Islet precursor cell (in vitro differentiated cells): ENCODE measurements around the gene HOXA3.

Experiments used
- DNase-seq: peaks from one replicate; pipeline ENCODE4 v3.0.0-alpha.2; 2018

Gene HOXA3

GRCh38 chr7:27189295-27189996 is 37.1 kb upstream of the HOXA3 start:
- DNase-seq, result peak; percentile 72

DNA sequence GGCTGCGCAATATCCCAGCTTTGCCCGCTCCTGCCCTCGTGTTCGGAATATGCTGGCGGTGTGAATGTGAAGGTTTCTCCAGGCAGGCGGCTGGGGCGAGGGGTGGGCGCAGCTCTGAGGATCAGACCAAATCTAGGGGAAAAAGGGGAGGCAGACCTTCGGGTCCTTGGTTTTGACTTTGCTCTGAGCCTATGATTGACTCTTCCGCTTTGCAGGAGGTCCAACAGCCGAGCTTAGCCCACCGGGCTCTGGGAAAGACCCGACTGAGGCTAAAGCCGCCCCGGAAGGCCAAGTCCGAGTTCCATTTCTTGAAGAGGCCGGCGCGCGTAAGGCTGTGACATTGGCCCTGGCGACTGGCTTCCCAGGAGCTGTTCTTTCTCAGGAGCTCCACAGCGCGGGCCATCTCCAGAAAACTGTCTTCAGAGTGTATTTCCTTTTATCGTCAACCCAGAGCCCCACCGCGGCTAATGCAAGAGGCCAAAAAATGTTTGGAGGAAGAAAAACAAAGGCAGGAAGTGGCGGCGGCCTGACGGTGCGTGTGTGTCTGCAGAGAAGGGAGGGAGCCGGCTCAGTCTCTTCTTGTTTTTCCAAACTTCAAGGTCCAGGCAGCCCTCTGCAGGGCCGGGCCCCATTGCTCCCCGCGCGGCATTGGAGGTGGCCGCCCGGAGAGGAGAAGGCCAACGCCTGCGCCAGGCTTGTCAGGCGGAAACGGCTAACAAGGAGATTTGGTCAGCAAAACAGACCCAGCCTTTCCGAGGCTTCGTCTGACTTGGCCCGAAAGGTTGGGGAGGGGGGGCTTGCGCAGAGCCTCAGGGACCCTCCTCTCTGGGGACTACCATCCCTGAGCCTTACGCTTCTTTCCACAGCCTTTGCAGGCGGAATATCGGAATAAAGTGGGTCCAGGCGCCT is 36.3 kb upstream of the HOXA3 start:
- peak; percentile 70 for DNase-seq

DNA sequence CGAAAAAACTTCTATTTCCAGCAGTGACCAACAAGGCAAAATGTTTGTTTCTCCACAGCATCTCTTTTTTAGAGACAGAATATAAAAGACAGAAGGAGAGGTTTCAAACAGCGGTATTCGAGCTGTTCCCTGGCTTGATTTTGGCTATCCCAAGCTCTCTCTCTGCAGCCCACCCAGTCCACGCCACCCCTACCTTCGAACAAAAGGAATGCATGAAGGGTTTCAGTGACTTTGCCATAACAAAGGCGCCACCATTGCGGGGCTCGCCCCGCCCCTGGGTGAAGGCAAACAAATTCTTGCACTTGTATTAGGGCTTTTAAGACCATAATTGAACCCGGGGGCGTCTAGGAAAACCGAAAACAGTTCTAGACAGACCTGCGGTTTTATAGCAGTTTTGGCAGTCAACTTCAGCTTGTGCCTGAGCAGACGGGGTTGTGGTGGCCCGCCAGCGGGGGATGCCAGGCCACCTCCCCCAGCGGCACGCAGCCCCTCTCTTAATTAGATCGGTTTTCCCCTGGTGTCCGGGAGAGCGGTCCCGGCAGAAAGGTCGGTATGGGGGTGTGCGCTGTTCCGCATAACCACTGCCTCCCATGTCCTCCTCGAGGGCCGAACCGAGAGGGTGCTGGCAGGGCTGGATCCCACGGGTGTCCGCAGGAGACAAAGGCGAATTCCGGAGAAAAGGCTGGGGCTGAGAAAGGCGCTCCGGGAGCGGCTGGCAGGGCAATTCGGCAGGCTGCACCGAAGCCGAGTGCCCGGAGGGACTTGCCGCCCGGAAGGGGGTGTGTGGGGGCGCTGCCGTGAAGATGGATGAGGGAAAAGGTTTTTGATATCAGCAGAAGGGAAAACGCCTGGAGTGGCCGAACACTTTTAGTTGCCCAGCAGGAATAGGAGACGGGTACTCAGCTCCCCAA is 35.3 kb upstream of the HOXA3 start:
- DNase-seq, result peak; percentile 73

DNA sequence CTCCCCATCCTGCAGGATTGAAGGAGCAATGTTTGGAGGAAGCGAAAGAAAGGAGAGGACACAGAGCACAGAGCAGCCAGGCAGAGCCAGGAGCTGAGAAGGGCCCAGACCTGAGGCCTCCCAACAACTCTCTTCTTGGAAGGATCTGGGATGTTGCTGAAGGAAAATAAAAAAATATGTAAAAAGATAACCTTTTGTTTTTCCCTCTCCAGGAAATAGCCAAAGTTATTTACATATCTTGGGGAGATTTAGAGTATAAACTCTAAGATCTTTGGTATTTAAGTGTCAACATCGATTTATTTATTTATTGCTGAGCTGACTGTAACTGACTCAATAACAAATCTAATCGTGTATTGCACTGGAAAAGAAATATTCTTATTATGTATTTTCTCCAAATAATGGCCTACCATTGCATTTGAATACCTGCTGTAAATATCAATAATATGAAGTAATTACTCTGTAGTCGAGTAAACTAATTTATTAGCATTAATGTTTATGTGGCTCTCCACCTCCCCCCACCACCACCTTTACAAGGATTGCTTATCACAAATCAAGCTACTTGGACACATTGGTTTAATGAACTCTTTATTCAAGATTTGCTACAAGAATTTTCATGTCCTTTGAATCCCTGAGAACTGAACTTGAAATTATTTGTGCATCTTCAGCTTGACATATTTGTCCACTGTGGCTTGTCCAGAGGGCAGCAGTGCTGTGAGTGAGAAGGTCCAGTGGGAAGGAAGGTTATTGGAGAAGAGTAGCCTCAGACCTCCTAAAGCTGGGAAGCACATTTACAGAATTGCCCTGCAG is 34.5 kb upstream of the HOXA3 start:
- DNase-seq, result peak; percentile 51

DNA sequence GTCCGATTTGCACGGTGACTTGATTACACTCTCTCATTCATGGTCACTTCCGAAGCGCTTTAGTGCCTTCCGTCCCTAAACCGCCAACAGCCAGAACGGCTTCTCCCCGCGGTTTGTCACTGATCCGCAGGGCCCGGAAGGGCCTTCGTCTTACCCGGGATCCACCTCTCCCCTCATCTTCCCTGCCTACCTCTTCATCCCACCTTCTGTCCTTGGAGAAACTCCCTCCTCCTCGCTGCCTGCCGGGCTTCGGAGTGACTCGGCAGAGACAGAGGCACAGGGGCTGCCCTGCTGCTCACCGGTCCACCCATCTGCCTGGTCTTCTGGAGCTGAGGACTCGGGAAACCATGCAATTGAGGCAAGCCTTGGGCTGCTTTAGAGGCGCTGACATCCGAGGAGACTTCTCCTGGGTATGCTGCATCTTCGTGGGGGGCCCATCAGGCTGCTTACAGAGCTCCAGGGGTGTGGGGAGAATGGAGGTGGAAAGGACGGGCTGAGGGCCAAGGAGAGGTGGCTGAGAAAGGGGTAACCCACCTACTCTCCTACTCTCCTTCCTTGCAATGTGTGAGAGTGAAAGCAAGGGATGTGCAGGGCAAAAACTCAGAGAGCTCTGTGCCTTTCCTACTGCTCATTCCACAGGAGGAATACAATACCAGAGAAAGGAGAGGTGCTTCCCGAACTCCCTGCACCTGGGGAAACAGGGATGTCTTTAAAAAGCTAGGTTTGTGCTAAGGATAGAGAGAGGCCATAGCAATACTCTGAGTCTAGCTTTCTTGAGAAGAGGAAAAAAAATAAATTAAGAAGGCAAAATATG is 33.7 kb upstream of the HOXA3 start:
- DNase-seq, result peak; percentile 70

DNA sequence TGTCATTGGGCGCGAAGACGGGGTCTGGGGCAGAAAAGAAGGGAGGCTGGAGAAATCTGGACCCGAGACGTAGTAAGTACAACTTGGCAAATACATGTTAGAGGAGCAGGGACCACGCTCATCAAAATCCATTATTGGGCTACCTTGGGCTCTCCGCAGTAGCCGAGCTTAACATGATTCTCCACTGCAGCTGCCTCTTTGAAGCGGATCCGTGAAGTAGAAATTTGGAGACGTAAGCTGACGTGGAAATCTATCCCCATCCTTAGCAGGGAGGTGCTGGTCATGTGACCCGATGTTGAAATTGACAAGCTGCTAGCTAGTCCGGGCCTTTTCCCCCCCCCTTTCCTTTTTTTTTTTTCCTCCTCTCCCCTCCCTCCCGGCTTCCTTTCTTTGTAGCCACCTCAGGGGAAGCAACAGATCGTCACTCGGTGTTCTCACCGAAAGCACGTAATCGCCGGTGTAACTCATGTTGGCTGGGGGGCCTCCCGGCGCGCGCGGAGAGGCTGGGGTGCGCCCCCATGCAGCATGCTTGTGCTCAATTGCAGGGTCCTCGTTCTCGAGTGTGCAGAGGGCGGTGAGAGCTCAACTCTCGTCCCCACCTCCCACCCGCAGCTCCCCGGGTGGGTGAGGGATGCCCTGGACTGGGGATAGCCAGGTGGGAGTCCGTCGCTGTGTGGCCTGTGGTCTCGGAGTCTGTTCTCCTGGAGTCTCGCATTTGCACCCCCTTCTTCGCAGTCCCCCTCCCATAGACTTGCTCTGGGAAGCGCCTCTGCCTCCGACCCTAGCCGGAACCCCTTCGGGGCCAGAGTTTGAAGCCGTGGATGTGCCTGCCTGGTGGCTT is 32.9 kb upstream of the HOXA3 start, which contains the start of gene HOXA11:
Gene HOXA11 (minus strand): TSS at position 220 of the 841 bp plus-strand sequence. CDS start 88 bp downstream, at position 132.
- peak; percentile 74 for DNase-seq

DNA sequence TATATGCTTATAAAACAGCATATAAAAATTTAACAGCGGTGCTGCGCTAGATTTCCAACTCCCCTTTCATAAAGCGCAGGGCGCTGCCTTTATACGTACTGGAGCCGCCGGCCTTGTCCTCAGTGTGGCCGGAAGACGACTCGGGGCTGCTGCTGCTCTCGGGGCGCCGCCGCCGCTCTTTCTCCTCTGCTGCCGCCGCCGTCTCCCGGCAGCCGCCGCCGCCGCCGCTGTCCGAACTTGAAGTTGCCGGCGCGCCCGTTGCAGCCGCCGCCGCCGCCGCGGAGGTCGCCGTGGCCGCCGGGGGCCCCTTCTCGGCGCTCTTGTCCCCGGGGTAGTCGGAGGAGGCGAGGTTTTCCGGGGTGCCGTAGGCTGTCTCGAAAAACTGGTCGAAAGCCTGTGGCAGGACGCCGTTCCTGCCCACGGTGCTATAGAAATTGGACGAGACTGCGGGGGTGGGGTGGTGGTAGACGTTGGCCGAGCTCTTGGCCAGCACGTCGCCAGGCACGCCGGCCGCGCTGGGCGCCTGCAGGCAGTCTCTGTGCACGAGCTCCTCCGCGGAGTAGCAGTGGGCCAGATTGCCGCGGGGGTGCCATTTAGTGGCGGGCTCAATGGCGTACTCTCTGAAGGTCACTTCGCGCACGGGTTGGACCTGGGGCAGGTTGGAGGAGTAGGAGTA is 32.1 kb upstream of the HOXA3 start:
- peak; percentile 65 for DNase-seq

GRCh38 chr7:27183682-27184336 is 31.4 kb upstream of the HOXA3 start:
- peak; percentile 52 for DNase-seq

DNA sequence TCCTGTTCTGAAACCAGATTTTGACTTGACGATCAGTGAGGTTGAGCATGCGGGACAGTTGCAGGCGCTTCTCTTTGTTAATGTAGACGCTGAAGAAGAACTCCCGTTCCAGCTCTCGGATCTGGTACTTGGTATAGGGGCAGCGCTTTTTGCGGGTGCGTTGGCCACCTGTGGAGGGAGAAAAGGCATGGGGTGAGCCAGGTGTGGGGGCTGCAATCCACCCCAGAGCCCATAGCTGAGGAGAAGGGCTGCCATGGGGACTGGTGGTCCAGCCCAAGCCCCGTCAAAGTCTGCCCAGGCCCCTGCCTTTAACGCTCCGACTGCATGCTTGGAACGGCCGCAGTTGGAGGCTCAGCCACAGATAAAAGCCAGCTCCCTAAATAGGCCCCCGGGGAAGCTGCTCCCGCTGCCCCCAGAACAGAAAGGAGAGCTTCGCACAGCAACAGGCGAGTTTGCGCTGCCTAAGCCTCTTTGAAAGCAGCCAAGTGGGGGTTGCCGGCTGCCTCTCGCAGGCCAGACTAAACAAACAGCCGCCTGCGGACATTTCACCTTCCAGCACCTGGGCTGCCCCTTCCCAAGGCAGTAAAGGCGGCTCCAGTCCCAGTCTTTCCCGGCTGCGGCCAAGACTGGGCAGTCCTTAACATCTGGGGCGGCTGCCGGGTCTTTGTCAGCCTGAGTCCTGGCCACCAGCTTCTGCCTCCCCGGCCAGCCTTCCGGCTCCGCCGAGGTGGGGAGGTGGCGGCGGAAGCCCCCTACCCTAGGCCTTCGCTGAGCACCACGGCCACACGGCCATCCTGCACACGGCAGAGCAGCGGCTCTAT is 30.7 kb upstream of the HOXA3 start:
- DNase-seq, result peak; percentile 89

DNA sequence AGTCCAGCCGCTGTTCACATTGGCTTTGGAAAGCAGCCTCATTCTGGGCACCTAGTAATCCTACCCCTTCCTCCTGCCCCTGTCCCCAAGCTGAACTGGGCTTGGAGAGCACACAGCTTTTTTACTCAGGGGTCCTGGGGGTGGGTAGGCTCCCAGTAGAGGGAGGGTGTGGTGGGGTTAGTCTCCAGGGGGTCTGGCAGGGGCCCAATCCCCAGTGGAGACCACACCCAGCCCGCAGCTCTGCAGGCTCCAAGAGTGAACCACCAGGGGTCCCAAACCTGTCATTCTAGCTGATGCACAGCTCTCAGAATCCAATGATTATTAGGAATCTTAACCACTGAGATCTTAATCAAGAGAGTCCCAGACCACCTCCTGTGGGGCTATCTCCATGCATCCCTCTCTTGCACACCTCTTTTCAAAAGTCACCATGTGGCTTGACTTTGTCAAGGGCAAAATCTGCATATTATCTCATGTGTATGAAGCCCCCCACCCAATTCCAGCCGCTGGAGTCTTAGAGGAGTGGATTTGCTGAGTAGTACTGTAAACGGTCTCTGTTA is 30.0 kb upstream of the HOXA3 start:
- peak; percentile 53 for DNase-seq

DNA sequence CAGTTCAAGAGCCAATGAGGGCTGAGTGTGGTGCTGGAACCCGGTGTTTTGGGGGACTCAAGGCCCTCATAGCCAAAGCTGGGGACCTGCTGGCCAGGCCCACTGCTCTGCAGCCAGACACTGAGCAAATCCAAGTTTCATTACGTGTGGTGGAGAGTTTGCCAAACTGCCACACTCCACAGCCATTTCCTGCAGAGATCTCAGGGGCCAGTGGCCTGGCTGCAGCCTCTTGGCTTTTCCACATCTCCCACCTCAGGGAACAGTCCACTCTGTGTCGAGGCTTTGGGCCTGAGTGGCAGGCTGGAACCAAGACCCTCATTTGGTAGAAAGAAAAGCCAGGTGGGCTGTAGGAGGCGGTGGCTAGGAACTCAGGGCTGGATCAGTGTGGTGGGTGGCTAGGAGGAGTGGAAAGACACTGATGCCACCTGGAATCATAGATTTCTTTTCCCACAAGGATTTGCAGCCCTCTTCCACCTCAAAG is 29.5 kb upstream of the HOXA3 start:
- DNase-seq, result peak; percentile 43

- DNase-seq, result peak; percentile 44
Measured at GRCh38 chr7:27180431-27181420, 28.3 kb upstream of the HOXA3 start.

DNA sequence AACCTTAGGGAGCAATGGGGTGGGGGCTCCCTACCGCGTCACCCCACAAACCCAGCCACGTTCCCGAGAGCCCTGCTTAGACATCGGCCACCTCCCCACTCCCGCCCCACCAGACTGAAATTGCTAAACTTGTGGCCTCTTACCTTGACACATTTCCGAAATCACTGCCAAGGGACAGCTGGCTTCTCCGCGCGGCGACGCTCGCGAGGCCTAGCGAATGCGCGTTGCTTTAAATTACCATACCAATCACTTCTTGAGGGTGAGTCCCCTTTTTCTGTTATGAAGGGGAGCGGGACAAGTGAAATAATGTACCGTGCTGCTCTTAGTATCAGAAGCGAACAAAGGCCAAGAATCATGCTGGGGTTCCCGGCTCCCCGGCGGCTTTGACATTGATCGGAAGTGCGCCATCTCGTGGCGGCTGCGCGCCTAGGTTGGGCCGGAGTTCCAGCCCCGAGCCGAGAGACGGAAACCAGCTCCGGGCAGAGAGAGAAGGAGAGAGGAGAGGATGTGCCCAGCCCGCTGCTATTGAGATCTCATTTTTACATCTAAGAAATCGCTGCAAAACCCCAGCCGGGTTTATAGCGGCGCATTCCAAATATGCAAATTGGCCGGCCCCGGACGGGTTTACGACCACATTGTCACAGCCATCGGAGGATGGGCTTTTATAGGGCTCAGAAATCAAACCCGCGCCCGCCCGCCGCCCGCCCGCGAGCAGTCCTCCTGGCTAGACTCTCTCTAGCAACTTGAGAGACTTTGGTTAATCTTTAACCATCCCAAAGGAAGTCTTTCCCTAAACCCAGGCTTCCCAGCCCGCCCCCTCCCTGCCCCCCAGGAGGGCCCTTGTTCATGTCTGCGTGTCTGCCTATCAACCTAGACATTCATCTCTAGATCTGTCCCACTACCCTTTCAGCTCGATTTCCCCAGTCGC is 27.4 kb upstream of the HOXA3 start:
- DNase-seq, result peak; percentile 87

DNA sequence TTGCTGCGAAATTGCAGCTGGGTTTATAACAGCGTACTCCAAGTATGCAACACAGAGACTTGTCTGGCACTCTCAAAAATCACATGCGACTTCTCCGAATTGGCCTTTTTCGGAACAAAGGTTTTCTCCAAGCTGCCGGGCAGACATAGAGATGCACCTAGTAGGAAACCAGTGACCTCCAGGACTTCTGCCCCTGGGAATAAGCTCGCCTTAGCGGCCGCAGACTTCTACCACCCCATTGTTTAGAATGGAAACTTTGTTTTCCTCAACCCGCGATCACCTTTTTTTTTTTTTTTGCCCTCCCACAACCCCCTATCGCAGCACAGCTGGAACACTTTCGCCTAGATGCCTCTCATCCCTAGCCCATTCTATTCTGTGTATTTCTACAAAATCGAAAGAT is 26.6 kb upstream of the HOXA3 start:
- peak; percentile 46 for DNase-seq

DNA sequence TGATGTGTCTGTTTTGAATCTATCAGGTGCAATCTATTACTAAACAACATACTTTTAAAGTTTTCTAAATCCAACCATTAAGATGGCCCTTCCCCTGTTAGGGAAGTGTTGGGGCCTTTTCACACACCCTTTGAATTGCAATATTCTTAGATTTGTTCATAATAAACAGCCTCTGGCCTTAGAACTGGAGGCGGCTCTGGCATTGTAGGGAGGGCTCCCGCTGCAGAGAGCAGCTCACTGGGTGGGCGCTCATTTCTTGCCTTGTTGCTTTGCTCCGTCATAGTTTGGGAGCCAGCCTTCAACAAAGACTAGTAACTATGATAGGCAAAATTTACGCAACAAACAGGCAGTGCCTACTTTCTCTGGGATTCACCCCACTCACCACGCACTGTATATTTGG is 26.0 kb upstream of the HOXA3 start:
- DNase-seq, result peak; percentile 45
